ENCODE measurements around the gene NTF3. TPM values are rescaled to one million over a fixed set of nuclear protein-coding genes. Genes with fewer than 3 reads are reported as not detected.

NTF3 gene
- total RNA-seq, 1 donor from 2014 or later: 13.0 TPM

DNA sequence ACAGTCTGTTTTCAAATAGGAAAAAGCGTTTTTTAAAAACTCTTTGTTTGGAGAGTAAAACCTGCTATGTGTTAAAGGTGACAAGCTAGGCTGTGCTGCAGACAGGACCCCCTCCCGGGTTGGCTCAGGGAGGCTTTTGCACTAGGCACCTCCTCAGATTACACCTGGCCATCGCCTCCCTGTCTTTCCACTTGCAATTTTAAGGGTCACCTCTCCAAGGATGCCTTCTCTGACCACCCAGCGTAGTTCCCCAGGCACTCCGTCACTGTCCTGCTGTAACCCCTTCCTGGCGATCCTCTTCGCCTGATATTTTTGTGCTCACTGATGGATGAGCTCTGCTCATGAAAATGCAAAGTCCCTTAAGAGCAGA is 80.7 kb downstream of the NTF3 start:
- Mint-ChIP-seq H3K27me3 (peaks cover 59% of the 10 kb centered on the region), H3K4me3 (no peak overlapping the region), H3K27ac (no peak overlapping the region), H3K4me1 (ENCODE audit: unreplicated experiment) (peaks cover 5% of the 10 kb centered on the region), H3K36me3 (peaks cover 20% of the 10 kb centered on the region), H3K9me3 (no peaks in the 10 kb centered on the region)
- no peak for DNase-seq (ENCODE audit: extremely low spot score, unreplicated experiment)
- TF ChIP-seq CTCF (conservative IDR thresholded peaks at IDR 0.05): no peak

DNA sequence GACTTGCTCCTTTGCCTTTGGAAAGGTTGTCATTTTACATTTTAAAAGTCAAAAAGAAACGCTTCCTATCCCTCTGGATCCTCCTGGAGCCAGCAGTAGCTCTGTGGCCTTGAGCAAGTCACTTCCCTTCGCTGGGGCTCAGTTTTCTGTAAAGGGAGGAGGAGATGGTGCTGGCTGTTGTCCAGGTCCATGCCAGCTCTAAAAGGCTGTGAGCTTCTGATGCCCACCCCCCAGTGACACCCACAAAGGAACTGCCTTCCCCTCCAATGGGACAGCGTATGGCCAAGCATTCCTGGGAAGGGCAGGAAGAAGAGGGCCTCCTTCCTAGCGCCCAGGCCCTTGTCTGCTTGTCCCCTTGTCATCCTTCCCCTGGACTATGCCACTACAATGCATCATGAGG is 81.5 kb downstream of the NTF3 start:
- H3K9me3 Mint-ChIP-seq: no peaks in the 10 kb centered on the region
- H3K4me1 Mint-ChIP-seq (ENCODE audit: unreplicated experiment): peaks cover 5% of the 10 kb centered on the region
- peaks cover 20% of the 10 kb centered on the region for H3K36me3 Mint-ChIP-seq
- H3K4me3 Mint-ChIP-seq: no peak overlapping the region
- no peak for TF ChIP-seq CTCF (conservative IDR thresholded peaks at IDR 0.05)
- no peak for DNase-seq (ENCODE audit: extremely low spot score, unreplicated experiment)
- peaks cover 50% of the 10 kb centered on the region for H3K27me3 Mint-ChIP-seq
- H3K27ac Mint-ChIP-seq: no peak overlapping the region

- Mint-ChIP-seq H3K27me3 (peaks cover 47% of the 10 kb centered on the region), H3K36me3 (peaks cover 20% of the 10 kb centered on the region), H3K27ac (no peak overlapping the region), H3K4me3 (no peak overlapping the region), H3K9me3 (no peaks in the 10 kb centered on the region), H3K4me1 (ENCODE audit: unreplicated experiment) (peaks cover 5% of the 10 kb centered on the region)
- DNase-seq (ENCODE audit: extremely low spot score, unreplicated experiment): no peak
- TF ChIP-seq CTCF (conservative IDR thresholded peaks at IDR 0.05): no peak
These were observed 82.1 kb downstream of the NTF3 start for GRCh38 chr12:5514016-5514415.

- H3K36me3 Mint-ChIP-seq: peaks cover 20% of the 10 kb centered on the region
- no peak overlapping the region for H3K27ac Mint-ChIP-seq
- no peak overlapping the region for H3K4me3 Mint-ChIP-seq
- H3K9me3 Mint-ChIP-seq: no peaks in the 10 kb centered on the region
- peak; percentile 34 for DNase-seq (ENCODE audit: extremely low spot score, unreplicated experiment)
- H3K4me1 Mint-ChIP-seq (ENCODE audit: unreplicated experiment): peaks cover 5% of the 10 kb centered on the region
- H3K27me3 Mint-ChIP-seq: peaks cover 48% of the 10 kb centered on the region
- no peak for TF ChIP-seq CTCF (conservative IDR thresholded peaks at IDR 0.05)
These were observed 82.6 kb downstream of the NTF3 start for GRCh38 chr12:5514545-5514944.

DNA sequence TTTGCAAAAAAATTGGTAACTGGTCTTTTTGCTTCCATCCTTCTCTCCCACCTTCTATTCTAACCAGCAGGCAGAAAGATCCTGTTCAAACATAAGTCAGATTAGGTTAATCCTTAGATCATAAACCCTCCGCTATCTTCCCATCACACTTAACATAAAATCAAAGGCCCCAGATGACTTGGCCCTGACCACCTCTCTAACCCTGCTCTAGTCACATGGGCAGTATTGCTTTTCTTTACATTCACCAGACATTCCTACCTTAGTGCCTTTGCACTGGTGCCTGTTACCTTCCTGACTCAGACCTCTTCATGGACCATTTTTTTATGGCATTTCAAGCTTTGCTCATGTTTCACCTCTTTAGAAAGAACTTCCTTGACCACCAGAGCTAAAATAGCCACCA is 83.5 kb downstream of the NTF3 start:
- no peak overlapping the region for H3K4me3 Mint-ChIP-seq

More for the DNA sequence above, 83.5 kb downstream of the NTF3 start:
- no peak for DNase-seq (ENCODE audit: extremely low spot score, unreplicated experiment)
- Mint-ChIP-seq H3K9me3 (no peaks in the 10 kb centered on the region), H3K27ac (no peak overlapping the region), H3K27me3 (peaks cover 45% of the 10 kb centered on the region), H3K4me1 (ENCODE audit: unreplicated experiment) (peaks cover 5% of the 10 kb centered on the region), H3K36me3 (peaks cover 20% of the 10 kb centered on the region)
- no peak for TF ChIP-seq CTCF (conservative IDR thresholded peaks at IDR 0.05)

Data from type B pancreatic cell (in vitro differentiated cells).